Activated CD4-positive, alpha-beta memory T cell treated with anti-CD3 and anti-CD28 coated beads, Interleukin-2, amount 10 ng/mL, durations not matched to agents 7 days and 5 days (primary cell): ENCODE measurements around the gene HSD17B11. TPM values are rescaled to one million over a fixed set of nuclear protein-coding genes. Genes with fewer than 3 reads are reported as not detected.
A peak's percentile ranks its signal among the peaks of the same experiment; 100 is the strongest.
"Not testable (repeated sequence)": the region's sequence is repeated elsewhere in the genome, so short reads cannot be mapped to it uniquely, and the experiment has no call there.

Experiments used
- CTCF ChIA-PET: fragments of 350-600 bp; sonication (Branson Sonifier 250); formaldehyde crosslinking; loops from one replicate; lab custom pipeline; 2021; ENCODE audit warnings: antibody characterized with exemption, inconsistent platforms; lab: Charles Lee
- POLR2A ChIA-PET: fragments of 350-600 bp; sonication (Branson Sonifier 250); formaldehyde crosslinking; loops from one replicate; lab custom pipeline; 2021; ENCODE audit warnings: antibody characterized with exemption; lab: Charles Lee
- DNase-seq: peaks from one replicate; pipeline ENCODE4 v3.0.0-alpha.2; 2020
- H3K27ac Mint-ChIP-seq: one replicate; pipeline ENCODE4 v1.8.0; 2021; ENCODE audit warnings: mild to moderate bottlenecking, mixed read lengths
- H3K27me3 Mint-ChIP-seq: one replicate; pipeline ENCODE4 v1.8.0; 2021; ENCODE audit warnings: mixed read lengths
- H3K36me3 Mint-ChIP-seq: one replicate; pipeline ENCODE4 v1.8.0; 2021; ENCODE audit warnings: low read depth, mixed read lengths
- H3K4me1 Mint-ChIP-seq: one replicate; pipeline ENCODE4 v1.8.0; 2021; ENCODE audit warnings: mixed read lengths
- H3K4me3 Mint-ChIP-seq: one replicate; pipeline ENCODE4 v1.8.0; 2021; ENCODE audit warnings: mild to moderate bottlenecking, mixed read lengths
- H3K9me3 Mint-ChIP-seq: one replicate; pipeline ENCODE4 v1.8.0; 2021; ENCODE audit warnings: mixed read lengths
- total RNA-seq, 2 experiments: library from RNA; stranded (reverse); gene quantifications; one replicate each; pipeline ENCODE4 v1.2.3, GENCODE V29; 2021

The HSD17B11 gene
- total RNA-seq, result 10 to 100 TPM; 39.5 to 44.3 TPM

GRCh38 chr4:87390891-87391575 lies at the start of gene HSD17B11:
Gene HSD17B11 (minus strand): TSS chr4:87391188. CDS start chr4:87391070, 118 bp downstream.
- Mint-ChIP-seq H3K36me3 (peaks cover 28% of the 10 kb centered on the region), H3K27ac (peak within 1 kb of the TSS; percentile 77), H3K4me3 (peak within 1 kb of the TSS; percentile 95), H3K4me1 (peaks cover 37% of the 10 kb centered on the region), H3K27me3 (peaks cover 1% of the 10 kb centered on the region), H3K9me3 (no peaks in the 10 kb centered on the region)
- DNase-seq, result peak; percentile 85
- ChIA-PET POLR2A (interaction anchor here (0.7 to 2.8 kb wide), 14 partner anchors 9 to 456 kb away, joined by 3 to 51 read pairs (median 4); partner anchors contain the start of genes AFF1, KLHL8 and NUDT9), CTCF (interaction anchor here (0.6 to 2.7 kb wide), 23 partner anchors 9 to 459 kb away, joined by 3 to 34 read pairs (median 4); partner anchors contain the start of gene NUDT9)

DNA sequence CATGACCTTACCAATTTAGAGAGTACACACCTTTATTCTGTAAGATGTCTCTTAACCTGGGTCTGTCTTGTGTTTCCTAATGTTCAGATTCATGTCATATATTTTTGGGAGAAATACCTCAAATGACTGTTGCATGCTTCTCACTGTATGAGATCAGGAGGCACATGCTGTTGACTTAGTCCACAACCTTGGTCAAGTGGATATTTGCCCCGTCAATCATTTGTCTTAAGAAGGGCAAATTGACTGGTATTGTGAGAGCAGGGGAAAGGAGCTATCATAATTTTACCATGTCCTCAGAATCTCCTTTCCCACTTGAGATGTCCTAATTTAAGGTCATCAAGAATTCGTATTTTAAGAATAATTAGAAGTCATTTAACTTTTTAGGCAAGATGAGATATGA lies 42.4 kb upstream of the HSD17B11 start:
- H3K36me3 Mint-ChIP-seq, result peaks cover 10% of the 10 kb centered on the region
- H3K4me3 Mint-ChIP-seq, result no peak overlapping the region
- no peaks in the 10 kb centered on the region for H3K9me3 Mint-ChIP-seq
- no peaks in the 10 kb centered on the region for H3K27me3 Mint-ChIP-seq
- CTCF ChIA-PET, result no interaction called here
- no peaks in the 10 kb centered on the region for H3K4me1 Mint-ChIP-seq
- POLR2A ChIA-PET, result no interaction called here
- no peak overlapping the region for H3K27ac Mint-ChIP-seq
- no peak for DNase-seq

GRCh38 chr4:87430038-87430437 lies 39.0 kb upstream of the HSD17B11 start:
- Mint-ChIP-seq H3K36me3 (no peaks in the 10 kb centered on the region), H3K4me3 (no peak overlapping the region), H3K9me3 (no peaks in the 10 kb centered on the region), H3K27me3 (no peaks in the 10 kb centered on the region), H3K4me1 (no peaks in the 10 kb centered on the region), H3K27ac (no peak overlapping the region)
- POLR2A ChIA-PET, result interaction anchor here (0.6 kb wide), 1 partner anchor 170 kb away, joined by 4 read pairs; no protein-coding TSS in a partner anchor
- CTCF ChIA-PET, result no interaction called here
- no peak for DNase-seq

DNA sequence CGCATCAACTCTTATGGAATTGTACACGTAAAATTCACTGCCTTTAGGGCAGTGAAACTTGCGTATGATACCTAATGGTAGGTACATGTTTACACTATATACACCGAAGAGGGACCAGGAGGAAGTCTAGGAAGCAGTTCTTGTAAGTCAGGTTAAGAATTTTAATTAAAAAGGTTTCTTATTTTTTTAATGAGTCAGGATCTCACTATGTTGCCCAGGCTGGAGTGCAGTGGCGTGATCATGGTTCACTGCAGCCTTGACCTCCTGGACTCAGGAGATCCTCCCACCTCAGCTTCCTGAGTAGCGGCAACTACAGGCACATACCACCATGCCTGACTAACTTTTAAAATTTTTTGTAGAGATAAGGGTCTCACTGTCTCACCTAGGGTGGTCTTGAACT lies 38.0 kb upstream of the HSD17B11 start:
- no peaks in the 10 kb centered on the region for H3K9me3 Mint-ChIP-seq
- DNase-seq, result no peak
- no peak overlapping the region for H3K4me3 Mint-ChIP-seq
- peaks cover 6% of the 10 kb centered on the region for H3K4me1 Mint-ChIP-seq
- ChIA-PET CTCF (no interaction called here), POLR2A (no interaction called here)
- no peak overlapping the region for H3K27ac Mint-ChIP-seq
- H3K36me3 Mint-ChIP-seq, result no peaks in the 10 kb centered on the region
- no peaks in the 10 kb centered on the region for H3K27me3 Mint-ChIP-seq

GRCh38 chr4:87427518-87427868 lies 36.5 kb upstream of the HSD17B11 start:
- ChIA-PET CTCF (no interaction called here), POLR2A (no interaction called here)
- no peak for DNase-seq
- Mint-ChIP-seq H3K4me3 (no peak overlapping the region), H3K9me3 (no peaks in the 10 kb centered on the region), H3K4me1 (peaks cover 18% of the 10 kb centered on the region), H3K27me3 (no peaks in the 10 kb centered on the region), H3K27ac (no peak overlapping the region), H3K36me3 (no peaks in the 10 kb centered on the region)

DNA sequence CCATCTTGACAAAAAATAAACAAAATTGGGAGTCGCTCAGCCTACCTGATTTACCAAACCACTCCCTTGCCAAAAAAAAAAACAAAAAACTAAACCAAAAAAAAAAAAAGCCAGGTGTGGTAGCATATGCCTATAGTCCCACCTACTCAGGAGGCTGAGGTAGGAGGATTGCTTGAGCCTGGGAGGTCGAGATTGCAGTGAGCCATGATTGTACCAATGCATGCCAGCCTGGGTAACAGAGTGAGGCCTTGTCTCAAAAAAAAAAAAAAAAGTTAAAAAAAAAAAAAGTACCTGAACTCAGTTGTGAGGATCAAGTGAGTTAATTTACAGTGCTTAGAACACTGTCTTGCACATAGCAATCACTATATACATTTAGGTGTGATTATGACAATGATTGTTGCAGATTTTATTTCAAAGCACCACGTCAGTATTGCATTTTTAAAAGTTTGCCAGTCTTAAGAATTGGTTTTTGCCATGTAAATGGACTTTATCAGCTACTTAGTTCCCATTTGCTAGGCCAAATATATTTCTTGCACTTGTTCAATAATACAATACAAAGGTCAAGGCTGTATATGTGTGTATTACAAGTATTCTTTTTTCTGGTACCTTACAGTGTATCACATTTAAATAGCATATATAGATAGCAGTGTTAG lies 36.0 kb upstream of the HSD17B11 start:
- peaks cover 22% of the 10 kb centered on the region for H3K4me1 Mint-ChIP-seq
- H3K9me3 Mint-ChIP-seq, result no peaks in the 10 kb centered on the region
- no peaks in the 10 kb centered on the region for H3K36me3 Mint-ChIP-seq
- ChIA-PET POLR2A (no interaction called here), CTCF (no interaction called here)
- no peak overlapping the region for H3K4me3 Mint-ChIP-seq
- H3K27me3 Mint-ChIP-seq, result no peaks in the 10 kb centered on the region
- no peak overlapping the region for H3K27ac Mint-ChIP-seq
- no peak for DNase-seq

DNA sequence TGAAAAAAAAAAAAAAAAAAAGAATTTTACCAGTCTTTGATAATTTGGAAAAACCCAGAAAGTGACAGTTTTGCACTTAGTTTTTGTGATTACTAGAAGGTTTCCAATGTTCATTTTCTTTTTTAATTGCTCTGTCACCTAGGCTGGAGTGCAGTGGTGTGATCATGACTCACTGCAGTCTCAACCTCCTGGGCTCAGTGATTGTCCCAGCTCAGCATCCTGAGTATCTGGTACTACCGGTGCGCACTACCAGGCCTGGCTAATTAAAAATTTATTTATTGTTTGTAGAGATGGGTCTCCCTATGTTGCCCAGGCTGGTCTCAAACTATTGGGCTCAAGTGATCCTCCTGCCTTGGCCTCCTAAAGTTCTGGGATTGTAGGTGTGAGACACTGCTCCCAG lies 34.7 kb upstream of the HSD17B11 start:
- no peaks in the 10 kb centered on the region for H3K27me3 Mint-ChIP-seq
- H3K9me3 Mint-ChIP-seq, result no peaks in the 10 kb centered on the region
- ChIA-PET CTCF (interaction anchor here (0.7 kb wide), 1 partner anchor 227 kb away, joined by 3 read pairs; no protein-coding TSS in a partner anchor), POLR2A (no interaction called here)
- H3K4me3 Mint-ChIP-seq, result no peak overlapping the region
- H3K27ac Mint-ChIP-seq, result no peak overlapping the region
- DNase-seq, result no peak
- peaks cover 30% of the 10 kb centered on the region for H3K4me1 Mint-ChIP-seq
- no peaks in the 10 kb centered on the region for H3K36me3 Mint-ChIP-seq

GRCh38 chr4:87424099-87424543 lies 33.1 kb upstream of the HSD17B11 start:
- not testable (repeated sequence) for H3K9me3 Mint-ChIP-seq, DNase-seq, H3K36me3 Mint-ChIP-seq, H3K27ac Mint-ChIP-seq, H3K27me3 Mint-ChIP-seq
- CTCF ChIA-PET, result interaction anchor here (1.2 to 1.3 kb wide), 2 partner anchors 10 to 33 kb away, joined by 4 to 5 read pairs; partner anchors contain the start of gene HSD17B11
- Mint-ChIP-seq H3K4me1 (peaks cover 30% of the 10 kb centered on the region), H3K4me3 (peak overlapping the region; percentile 96)
- POLR2A ChIA-PET, result interaction anchor here (5.5 kb wide), 1 partner anchor 33 kb away, joined by 51 read pairs; the partner anchor contains the start of gene HSD17B11

- Mint-ChIP-seq H3K9me3 (no peaks in the 10 kb centered on the region), H3K4me3 (peak overlapping the region; percentile 96), H3K27me3 (no peaks in the 10 kb centered on the region), H3K4me1 (peaks cover 30% of the 10 kb centered on the region), H3K36me3 (no peaks in the 10 kb centered on the region), H3K27ac (no peak overlapping the region)
- DNase-seq, result no peak
- CTCF ChIA-PET, result interaction anchor here (1.2 to 4.7 kb wide), 3 partner anchors 32 to 43 kb away, joined by 5 to 34 read pairs (median 7); partner anchors contain the start of gene HSD17B11
- POLR2A ChIA-PET, result interaction anchor here (1.0 to 5.5 kb wide), 4 partner anchors 32 to 861 kb away, joined by 3 to 51 read pairs (median 4); partner anchors contain the start of genes HSD17B11 and PPM1K
Measured at GRCh38 chr4:87423317-87424098, 32.5 kb upstream of the HSD17B11 start.

GRCh38 chr4:87422104-87423052 lies 31.4 kb upstream of the HSD17B11 start, which contains the start of gene NUDT9:
Gene NUDT9 (plus strand): TSS chr4:87422573. CDS start chr4:87422906, 333 bp downstream.
- peak within 1 kb of the TSS; percentile 93 for H3K27ac Mint-ChIP-seq
- H3K4me3 Mint-ChIP-seq, result peak within 1 kb of the TSS; percentile 96
- peaks cover 30% of the 10 kb centered on the region for H3K4me1 Mint-ChIP-seq
- H3K36me3 Mint-ChIP-seq, result no peaks in the 10 kb centered on the region
- ChIA-PET CTCF (interaction anchor here (0.8 to 4.7 kb wide), 5 partner anchors 11 to 44 kb away, joined by 3 to 34 read pairs (median 5); partner anchors contain the start of gene HSD17B11), POLR2A (interaction anchor here (0.9 to 5.5 kb wide), 9 partner anchors 13 to 862 kb away, joined by 3 to 51 read pairs (median 4); partner anchors contain the start of genes HSD17B11 and PPM1K)
- H3K27me3 Mint-ChIP-seq, result no peaks in the 10 kb centered on the region
- H3K9me3 Mint-ChIP-seq, result no peaks in the 10 kb centered on the region
- peak; percentile 89 for DNase-seq

DNA sequence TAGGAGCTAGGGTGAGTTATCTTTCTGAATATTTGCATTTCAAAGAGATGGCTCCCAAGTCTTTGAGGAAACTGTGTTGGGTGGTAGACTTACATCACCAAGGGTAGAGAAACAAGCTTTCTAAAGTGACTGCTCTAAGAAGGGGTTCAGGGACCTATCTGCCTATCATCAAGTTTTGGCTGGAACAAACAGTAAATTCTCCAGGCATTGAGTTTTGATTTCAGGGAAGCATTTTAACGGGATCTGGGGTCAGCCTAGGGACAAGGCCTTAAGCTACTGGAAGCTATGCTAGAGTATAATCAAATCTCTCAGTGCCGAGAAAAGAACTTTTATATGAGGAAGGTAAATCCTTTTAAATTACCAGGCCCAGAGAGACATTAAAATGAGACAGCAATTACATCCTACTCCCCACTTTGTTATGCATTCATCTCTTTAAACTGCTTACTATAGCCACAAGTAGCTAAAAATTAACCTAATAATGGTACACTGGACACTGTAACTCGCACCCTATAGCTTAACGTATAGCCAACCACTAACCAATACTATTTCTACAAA lies 29.4 kb upstream of the HSD17B11 start:
- Mint-ChIP-seq H3K9me3 (no peaks in the 10 kb centered on the region), H3K27ac (no peak overlapping the region), H3K36me3 (no peaks in the 10 kb centered on the region), H3K4me3 (no peak overlapping the region), H3K4me1 (peaks cover 30% of the 10 kb centered on the region), H3K27me3 (no peaks in the 10 kb centered on the region)
- ChIA-PET CTCF (interaction anchor here (1.2 to 4.7 kb wide), 2 partner anchors 29 to 45 kb away, joined by 3 to 34 read pairs; partner anchors contain the start of gene HSD17B11), POLR2A (interaction anchor here (2.0 to 5.5 kb wide), 2 partner anchors 22 to 29 kb away, joined by 5 to 51 read pairs; partner anchors contain the start of gene HSD17B11)
- DNase-seq, result no peak
